Body of pancreas (tissue), 4 donors: ENCODE data around the gene CASR.

Experiments
- POLR2A ChIP-seq, 3 donors: fragments of 450-650 bp; IDR thresholded peaks; one replicate each; pipeline ENCODE4 v1.6.1; 2016; ENCODE audit warnings: antibody characterized with exemption in 3 of 3, mild to moderate bottlenecking in 2 of 3
- TF ChIP-seq, protein P1 (sequence below), 7 experiments: fragments of 450-650 bp in 4 of 7; fragments of 200-600 bp in 3 of 7; sonication (generic) in 3 of 7; IDR thresholded peaks; one replicate each; pipeline ENCODE4 v1.5.1; 2016 to 2019; ENCODE audit warnings: antibody characterized with exemption in 7 of 7

DNA sequence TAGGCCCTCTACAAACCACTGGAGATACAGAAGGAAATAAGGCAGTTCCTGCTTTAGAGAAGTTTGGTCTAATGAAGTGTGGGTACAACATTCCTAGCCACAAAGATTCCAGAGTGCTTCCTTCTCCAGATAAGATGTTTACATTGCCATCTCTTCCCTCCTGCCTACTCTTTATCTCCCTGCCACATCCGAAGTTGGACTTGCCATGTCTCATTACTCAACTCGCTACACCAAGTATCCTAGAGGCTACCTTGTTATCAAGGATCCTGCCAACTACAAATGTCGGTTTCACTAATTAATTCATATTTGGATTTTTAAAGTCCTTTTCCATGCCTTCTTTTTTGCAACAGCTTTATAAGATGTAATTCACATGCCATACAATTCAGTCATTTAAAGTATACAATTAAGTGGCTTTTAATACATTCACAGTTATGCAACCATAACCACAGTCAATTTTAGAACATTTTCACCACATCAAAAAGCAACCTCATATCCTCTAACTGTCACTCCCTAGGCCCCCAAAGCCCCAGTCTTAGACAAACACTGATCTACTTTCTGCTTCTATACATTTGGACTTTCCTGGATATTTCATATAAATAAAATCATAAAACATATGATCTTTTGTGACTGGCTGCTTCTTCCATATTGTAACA is 87.9 kb downstream of the CASR start:
- TF ChIP-seq, protein P1, sequence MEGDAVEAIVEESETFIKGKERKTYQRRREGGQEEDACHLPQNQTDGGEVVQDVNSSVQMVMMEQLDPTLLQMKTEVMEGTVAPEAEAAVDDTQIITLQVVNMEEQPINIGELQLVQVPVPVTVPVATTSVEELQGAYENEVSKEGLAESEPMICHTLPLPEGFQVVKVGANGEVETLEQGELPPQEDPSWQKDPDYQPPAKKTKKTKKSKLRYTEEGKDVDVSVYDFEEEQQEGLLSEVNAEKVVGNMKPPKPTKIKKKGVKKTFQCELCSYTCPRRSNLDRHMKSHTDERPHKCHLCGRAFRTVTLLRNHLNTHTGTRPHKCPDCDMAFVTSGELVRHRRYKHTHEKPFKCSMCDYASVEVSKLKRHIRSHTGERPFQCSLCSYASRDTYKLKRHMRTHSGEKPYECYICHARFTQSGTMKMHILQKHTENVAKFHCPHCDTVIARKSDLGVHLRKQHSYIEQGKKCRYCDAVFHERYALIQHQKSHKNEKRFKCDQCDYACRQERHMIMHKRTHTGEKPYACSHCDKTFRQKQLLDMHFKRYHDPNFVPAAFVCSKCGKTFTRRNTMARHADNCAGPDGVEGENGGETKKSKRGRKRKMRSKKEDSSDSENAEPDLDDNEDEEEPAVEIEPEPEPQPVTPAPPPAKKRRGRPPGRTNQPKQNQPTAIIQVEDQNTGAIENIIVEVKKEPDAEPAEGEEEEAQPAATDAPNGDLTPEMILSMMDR (IDR thresholded peaks at IDR 0.05), result no peak
- no peak for TF ChIP-seq POLR2A (IDR thresholded peaks at IDR 0.05)
